ENCODE data around the gene STUM.

STUM gene

DNA sequence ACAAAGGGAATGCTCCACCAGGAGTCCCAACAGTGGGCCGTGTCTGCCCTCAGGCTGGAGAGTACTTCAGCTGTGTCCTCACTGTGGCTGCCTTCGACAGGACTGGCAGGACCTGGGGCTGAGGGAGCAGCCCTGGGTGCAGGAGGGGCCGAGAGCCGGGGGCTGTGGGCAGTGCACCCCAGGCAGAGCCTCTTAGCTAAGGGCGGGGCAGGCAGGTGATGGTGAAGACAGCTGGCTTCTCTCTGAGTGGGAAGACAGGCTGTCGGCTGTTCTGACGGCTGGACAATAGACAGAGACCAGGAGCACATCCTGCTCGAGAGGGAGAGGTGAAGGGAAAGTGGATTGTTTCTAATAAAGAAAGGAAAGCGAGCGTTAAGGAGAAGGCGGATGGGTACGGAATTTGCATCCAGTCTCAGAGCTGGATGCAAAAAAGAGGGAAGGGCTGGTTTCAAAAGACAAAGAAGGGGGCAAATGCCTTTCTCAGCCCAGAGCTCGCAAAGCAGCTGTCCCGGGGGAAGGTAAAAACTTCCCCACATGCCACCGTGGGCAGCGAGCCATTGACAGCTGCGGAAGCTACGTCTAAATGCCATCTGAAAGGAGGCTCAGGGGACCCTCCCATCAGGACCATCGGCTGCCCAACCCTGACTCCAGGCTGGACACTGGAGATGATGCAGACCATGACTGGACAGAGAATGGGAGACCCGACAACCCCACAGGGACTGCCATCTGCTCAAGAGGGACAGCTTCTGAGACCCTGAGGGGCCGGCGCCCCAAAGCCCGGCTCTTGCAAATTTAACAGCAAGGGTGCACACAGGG, 92.0 kb downstream of the STUM start:
- no peak for DNase-seq (ENCODE audit: low read depth)

DNA sequence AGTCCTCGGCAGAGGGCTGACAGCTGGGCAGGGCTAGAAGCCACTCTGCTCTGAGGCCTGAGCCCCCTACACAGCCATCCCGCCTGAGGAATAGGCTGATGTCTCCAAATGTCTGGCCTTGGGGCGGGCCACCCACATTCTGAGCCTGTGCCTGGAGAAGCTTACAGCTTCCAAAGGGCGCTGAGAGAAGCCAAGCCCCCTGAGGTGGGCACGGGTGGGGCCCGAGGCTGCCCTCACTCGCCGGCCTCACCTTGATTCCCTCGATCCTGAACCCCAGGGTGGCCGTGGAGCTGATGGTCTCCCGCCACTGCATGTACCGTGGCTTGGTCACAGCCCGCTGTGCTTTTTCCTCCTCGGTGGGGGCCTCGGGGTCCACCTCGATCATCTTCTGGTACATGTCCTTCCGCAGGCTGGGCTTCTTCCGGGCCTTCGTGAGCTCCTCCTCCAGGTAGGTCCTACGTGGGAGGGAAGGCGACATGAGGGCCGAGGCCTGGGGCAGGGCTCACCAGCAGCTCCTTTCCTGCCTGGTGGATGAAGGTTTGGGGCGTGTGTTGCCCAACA, 93.2 kb downstream of the STUM start:
- DNase-seq (ENCODE audit: low read depth), result no peak

DNA sequence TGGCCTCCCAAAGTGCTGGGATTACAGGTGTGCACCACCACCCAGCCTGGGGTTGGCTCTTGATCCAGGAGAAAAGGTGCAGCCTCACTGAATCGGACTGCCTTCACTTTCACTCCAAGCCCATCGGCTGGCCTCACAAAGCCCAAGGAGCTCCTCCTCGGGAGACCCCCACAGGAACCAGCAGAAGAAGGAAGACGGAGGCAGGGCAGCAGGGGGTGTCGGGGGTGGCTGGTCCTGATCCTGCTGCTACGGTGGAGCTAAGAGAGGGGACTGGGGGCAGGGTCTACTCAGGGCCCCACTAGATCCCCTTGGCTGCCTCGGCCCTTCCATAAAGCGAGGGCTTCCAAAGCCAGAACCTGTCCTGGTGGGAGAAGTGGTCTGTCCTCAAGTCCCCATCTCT, 93.9 kb downstream of the STUM start:
- no peak for DNase-seq (ENCODE audit: low read depth)

DNA sequence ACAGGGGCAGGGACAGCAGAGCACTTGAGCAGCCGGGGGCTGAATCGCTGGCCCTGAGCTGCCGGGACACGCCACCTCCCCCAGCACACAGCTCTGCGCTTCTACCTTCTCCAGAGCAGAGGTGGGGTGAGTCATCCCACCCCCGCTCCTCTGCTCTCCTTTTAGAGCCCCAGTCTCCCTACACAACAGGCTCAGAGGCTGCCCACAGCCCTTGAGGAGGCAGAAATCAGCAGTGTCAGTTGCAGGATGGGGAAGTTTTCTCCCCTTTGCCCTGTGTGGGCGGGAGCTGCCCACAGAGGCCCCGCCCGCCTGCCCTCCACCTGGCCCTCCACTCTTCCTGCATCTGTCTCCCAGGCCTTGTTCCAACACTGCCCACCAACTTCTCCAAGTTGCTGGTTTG, 94.6 kb downstream of the STUM start:
- DNase-seq (ENCODE audit: low read depth), result no peak

DNA sequence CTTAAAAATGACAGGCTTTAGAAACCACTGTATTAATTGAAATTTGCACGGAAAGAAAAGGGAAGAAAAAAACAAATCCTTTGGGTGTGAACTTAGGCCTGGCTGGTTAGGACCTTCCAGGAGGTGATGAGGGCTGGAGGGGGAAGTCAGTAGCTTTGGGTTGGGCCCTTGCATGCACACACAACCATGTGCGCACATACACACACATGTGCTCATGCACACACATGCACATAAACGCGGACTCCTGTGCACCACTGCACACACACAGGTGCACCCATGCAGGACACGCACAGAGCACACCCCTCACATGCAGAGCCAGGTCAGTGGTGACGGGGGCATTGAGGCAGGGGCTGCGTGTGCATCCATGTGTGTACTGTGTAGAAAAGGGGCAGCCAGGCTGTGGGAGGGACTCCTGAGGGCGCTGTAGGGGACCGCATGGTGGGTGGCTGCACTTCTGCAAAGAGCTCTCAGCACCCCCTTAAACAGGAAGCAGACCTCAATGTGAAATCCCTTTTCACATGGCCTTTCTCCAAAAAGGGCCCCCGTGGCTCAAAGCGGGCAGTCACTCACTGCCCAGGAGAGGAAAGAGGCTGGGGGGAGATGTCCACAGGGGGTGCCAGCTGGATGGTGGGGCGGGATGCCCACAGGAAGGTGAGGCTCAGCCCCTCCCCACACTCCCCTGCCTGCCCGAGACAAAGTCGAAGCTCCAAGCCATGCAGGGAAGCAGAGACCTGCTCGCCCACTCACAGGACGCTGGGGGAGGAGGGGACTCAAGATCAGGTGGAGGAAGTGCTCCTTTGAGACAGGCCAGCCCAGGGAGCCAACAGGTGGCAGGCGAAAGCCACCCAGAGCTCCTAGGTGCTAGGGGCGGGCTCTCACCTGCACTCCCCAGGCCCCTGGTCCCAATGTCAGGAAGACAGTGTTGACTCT, 95.3 kb downstream of the STUM start:
- no peak for DNase-seq (ENCODE audit: low read depth)

DNA sequence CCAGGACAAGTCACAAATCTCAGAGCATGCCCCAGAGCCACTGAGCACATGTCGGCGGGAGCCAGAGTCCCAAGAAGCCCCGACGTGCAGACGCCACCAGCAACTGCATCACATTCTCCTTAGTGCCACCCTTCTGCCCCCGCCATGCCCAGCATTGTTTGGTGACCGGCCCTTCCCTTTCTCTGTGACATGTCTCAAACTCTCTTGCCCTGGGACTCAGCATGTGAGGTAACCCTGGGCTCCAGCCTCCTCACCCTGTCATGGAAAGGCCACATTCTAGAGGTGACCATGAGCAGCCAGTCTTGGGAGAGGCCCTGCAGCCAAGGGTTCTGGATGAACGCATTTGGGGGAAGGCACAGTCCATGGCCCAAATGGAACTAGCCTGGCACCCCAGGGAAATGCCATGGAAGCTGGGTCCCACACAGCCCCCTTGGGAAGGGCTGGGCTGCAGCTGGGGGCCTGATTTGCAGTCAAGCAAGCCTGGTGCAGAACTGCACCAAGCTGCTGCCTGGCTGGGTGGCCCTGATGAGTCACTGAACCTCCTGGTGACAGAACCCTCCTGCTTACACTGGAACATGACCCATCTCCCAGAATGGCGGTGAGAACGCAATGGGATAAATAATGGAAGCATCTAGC, 96.1 kb downstream of the STUM start:
- no peak for DNase-seq (ENCODE audit: low read depth)

DNA sequence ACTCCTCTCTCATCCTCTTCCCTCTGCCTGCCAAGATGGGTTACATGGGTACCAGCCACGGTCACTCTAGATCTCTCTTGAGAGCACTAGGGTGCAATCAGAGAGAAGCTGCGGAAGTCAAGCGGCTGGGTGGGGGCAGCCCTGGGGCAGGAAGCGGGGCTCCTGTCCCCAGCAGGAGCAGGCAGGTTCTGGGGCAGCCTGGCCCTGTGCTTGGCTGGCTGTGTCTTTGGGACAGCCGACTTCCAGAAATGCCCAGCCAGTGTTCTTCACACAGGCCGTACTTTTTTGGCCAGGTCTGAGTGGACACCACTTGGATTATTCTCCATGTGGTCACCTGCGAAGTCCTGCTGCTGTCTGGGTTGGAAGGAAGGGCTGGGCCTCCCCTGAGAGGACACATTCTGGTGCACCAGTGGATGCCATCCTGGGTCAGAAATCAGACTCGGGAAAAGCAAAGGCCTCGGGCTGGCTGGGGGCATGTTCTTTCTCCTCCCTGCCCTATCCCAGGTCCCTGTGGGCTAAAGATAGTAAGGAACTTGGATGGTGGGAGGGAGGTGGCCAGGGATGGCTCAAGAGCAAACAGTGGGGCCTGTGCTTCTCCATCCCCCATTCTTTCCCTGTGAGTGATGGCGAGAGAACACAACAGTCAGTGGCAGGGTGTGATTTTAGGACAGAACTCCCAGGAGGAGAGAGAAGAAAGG, 96.9 kb downstream of the STUM start:
- DNase-seq (ENCODE audit: low read depth), result no peak

DNA sequence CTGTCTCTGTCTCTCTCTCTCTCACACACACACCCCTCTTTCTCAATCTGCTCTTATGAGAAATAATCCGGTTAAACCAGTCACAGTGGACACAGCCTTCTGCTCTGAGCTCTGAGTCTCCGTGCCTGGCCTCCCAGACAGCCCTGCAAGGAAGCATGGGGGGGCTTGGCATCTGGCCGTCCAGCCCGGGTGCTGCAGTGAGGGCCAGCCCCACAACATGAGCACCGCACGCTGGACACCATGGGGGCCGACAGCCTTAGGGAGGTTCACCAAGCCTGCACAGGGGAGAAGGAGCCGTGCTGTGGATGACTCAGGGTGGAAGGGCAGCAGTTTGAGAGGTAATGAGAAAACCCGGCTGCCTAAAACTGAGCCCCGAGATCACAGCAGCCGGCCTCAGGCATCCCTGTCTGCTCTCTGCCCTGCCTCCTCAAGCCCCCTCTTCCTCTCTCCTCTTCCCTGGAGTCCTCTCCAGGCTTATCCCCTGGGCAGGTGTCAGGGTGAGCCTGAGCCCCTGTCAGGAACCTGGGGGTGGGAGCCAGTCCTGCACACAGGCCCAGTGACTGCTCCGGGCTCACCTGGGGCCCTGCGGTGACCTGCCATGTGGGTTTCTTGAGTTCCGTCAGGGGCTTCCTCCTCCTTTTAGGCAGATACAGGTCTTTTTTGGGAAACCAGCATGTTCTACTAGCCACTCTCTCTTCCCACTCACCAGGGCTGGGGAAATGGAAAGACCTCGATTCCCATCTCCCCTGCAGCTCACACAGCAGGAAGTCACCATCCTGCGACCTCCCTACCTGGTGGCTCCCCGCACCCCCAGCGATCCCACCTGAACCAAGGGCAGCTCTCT, 97.7 kb downstream of the STUM start:
- no peak for DNase-seq (ENCODE audit: low read depth)

DNA sequence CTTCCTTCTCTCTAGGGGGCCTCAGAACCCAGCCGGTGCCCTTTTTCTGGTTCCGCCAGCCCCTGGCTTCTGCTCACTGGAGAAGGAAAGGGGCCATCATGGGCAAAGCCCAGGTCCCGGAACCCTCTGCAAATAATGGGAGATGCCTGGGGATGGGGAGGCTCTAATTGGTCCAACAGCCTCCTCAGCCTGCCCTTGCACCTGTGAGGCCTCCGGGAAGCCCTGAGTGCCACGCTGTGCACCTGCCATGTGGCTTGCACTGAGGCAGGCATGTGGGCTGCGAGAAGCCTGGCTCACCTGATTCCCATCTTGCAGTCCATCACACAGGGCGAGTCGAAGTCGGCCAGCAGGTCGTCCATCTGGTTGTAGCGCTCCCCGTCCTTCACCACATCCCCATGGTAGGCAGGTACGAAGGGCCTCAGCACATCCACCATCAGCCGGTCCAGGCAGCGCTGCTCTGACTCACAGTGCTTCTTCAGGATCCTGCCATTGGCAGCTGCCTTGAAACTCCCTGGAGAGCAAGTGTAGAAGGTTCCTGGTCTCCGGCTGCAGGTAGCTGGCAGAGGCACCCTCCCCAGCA, 98.4 kb downstream of the STUM start:
- DNase-seq (ENCODE audit: low read depth), result no peak

DNA sequence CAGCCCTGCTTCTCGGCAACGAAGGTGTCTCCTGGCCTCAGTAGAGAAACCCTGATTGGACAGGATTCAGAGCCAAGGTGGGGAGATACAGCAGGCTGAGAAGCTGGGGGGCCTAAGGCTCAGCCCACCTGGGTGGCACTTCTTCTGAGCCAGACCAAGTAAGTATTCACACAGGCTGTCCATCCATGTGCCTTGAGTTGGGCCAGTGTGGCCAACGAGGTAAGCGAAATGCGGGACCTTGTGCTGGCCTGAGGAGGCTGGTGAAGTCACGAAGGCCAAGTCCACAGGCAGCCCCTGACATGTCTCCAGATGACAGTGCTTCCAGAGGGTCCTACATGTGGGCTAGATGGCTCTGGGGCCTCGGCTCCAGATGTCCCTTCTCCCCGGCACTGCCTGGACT, 99.2 kb downstream of the STUM start:
- no peak for DNase-seq (ENCODE audit: low read depth)

DNA sequence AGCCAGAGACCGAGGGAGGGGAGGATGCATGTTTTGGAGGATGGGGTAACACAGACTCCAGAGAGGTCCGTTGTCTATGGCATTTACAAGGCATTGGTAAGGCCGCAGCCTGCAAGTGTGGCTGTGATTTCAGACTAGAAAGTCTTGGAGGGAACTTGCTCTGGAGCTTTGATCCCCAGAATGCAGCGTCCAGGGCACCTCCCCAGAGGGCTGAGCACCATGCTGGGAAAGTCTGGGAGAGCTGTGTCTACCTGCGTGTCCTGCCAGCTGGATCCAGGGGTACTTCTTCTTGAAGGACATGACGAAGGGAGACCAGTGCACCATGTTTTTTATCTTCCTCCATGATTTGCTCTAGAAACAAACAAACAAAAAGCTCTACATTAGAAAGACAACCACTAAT, 99.9 kb downstream of the STUM start:
- no peak for DNase-seq (ENCODE audit: low read depth)

DNA sequence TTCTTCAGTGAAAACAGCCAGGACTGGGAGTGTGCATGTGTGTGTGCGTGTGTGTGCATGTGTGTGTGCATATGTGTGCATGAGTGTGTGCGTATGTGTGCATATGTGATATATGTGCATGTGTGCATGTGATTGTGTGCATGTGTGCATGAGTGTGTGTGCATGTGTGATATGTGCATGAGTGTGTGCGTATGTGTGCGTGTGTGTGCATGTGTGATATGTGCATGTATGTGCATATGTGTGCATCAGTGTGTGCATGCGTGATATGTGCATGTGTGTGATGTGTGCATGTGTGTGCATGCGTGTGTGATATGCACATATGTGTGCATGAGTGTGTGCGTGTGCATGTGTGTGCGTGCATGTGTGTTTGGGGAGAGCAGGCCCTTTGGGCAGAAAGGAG, 100.7 kb downstream of the STUM start:
- DNase-seq (ENCODE audit: low read depth), result no peak

DNA sequence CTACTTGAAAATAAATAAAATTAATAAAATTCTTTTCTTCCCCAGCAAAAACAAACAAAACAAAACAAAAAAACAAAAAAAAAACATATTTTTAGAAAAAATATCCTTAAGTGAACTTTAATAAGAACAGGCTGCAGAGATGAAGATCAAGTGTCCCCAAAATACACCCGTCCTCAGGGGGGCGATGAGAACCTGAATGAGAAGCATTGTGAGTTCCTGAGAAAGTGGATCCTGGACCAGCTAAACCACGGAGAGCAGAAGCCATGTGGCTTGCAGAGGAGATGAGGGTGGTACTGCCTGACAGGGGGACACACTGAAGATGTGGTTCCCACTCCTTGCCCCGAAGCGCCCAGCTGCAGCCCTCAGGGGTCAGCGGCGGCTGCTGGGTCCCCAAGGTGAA, 101.2 kb downstream of the STUM start:
- DNase-seq (ENCODE audit: low read depth), result no peak

DNA sequence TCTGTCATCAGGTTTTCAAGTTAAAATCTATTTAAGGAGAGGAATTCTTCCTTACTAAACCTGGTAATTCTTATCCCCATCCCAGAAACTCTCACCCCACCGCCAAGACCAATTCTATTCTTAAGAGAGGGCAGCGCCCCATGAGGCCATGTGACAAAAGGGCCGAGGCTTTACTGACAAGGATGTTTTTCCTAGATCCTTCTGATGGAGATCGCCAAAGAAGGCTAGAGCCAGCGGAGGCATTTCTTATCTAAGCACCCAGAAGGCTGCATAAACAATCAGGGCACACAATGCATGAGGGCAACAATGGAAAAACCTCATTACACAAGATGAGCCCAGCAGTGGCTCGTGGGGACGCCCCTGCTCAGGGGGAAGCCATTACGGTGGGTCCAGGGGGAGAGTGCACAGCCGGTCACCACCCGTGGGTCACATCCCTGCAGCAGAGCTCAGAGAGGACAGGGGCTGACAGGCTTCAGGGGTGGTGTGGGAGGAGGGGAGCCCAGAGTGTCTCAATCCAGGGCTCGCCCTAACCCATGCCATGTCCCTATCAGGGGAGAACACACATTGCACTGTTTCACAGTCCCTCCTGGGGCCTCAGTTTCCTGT, 101.8 kb downstream of the STUM start:
- no peak for DNase-seq (ENCODE audit: low read depth)

DNA sequence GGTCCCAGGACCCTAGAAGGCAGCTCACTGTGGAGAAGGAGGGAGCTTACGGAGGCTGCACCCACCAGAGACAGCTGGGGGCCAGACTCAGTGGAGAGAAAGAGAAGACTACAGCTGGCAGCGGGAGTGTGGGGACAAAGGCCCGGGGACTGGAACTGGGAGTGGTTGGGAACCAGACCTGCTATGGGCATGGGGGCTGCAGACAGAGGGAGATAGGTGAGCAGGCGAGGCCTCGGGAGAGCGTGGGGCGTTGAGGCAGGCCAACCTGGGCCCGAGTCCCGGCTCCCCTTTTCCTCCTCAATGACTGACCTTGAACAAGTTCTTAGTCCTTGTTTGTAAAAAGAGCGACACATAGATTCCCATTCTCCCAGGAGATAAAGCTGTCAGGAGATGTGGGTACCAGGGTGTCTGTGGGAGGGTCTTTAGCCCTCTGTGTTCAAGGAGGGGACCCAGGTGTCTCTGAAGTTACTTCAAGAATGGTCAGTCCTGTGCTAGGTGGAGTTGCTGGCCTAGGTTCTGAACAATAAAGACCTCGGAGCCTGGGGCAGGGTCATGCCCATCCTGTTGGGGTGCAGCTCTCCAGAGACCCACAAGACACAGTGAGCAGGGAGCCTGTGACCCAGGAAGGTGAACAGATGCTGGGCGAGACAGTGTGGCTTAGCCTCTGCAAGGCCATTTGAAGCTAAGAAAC, 102.6 kb downstream of the STUM start:
- no peak for DNase-seq (ENCODE audit: low read depth)

DNA sequence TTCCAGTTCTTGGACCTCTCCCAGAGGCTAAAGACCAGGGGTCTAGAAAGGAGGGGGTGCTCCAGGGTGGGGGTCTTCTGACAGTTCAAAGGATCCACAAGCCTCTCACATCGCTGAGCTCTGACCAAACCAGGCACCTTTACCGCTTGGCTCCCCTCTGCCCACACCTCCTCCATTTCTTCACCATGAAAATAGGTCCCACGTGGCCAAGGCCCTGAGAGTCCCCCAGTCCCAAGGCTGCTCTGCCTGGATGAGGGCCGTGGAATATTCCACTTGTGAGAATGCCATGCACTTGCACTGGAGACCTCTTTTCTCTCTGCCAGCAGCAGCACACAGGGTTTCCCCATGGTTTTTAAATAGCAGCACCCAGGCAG, 103.2 kb downstream of the STUM start:
- no peak for DNase-seq (ENCODE audit: low read depth)

DNA sequence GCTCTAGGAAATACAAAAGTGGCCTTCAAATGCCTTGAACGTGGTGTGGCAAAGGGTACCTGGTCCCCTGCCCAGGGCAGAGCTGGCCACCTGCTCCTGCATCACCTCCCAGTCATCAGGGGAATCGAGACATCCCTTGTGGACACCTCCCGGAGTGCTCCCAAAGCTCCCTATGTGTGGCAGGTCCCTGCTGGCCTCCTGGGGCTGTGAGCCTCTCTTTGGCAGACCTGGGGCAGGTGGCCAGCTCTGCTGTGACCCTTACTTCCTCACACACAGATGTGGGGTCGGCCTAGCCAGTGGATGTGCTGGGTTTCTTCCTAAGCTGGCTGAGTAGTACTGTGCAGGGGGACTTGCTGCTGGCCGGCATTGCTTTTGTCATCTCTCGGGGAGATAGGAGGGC, 104.0 kb downstream of the STUM start:
- no peak for DNase-seq (ENCODE audit: low read depth)

DNA sequence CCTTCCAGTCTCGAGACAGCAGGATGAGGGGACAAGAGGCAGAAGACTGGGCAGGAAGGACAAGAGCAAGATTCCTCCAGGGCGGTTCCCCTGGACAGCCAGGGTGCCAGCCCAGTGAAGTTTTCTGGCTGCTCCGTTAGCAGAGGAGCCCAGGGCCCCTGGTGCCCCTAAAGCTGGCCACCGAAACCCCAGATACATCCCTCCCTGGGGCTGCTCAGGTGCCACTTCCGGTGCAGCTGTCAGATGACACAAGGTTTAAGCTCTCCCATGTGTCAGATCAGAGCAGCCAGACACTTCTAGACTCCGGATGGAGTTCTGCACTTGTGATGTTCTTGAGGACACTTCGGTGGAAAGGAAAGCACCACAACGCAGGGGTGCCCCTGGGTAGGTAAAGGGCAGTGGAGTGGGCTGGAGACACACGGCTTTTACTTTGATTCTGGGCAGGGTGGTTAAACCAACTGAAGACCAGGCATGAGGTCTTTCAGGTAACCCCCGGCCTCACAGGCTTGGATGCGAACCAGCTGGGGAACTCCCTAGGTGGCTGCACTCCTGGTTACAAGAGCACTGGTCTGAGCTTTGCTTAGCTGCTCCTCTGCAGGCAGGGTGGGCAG, 104.9 kb downstream of the STUM start:
- no peak for DNase-seq (ENCODE audit: low read depth)

DNA sequence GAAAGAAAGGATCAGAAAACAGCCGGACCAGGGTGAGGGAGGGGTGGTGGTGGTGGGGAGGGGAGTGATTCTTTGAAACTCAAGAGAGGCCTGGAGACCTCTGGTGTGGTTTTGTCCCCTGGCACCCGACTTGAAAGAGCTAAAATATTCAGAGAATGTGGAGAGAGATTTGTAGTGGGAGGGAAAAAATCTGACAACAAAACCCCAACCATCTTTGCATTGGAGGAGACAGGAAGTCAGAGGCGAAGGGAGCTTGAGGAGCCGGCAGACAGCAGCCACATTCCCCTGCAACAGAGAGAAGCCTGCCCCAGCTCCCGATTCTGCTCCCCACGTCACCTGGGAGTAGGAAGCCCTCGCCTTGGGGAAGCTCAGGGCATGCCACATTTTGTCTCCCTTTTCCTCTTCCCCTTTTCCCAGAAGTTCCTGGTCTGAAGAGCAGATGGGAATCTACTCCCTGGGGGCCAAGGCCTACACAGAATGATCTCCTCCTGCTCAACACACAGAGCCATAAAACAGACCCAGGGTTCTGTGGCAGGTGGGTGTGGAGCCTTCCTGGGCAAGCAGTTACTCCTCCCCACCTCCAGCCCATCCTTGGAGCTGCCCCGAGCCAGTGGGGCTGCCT, 105.6 kb downstream of the STUM start:
- DNase-seq (ENCODE audit: low read depth), result no peak

Measured in HS-27A (cell line).